Measurements from ENCODE around the gene COPS7B. TPM values are rescaled to one million over a fixed set of nuclear protein-coding genes. Genes with fewer than 3 reads are reported as not detected.

Gene COPS7B
- total RNA-seq, 4 donors from 2014 or later: 19.1 to 31.8 (median 24.4) TPM

DNA sequence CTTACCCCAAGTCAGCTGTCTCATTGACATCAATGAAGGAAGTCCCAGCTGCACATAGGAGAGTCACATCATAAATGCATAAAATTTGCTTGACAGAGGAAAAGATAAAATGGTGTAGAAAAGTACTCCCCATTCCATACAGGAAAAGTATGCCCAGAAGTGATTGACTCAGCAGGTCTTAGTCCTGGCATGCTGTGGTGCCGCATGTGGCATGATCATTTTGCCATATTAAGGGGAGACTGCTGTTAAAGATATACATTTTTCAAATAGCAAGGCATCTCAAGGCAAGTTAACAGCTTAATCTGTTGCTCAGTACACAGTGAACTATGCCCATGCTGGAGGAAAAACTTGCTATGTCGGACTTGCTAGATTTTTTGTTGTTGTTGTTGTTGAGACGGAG is 8.1 kb downstream of the COPS7B start:
- no peaks in the 10 kb centered on the region for H3K9me3 ChIP-seq
- no peaks in the 10 kb centered on the region for H3K4me1 ChIP-seq
- H3K27ac ChIP-seq: no peak overlapping the region
- TF ChIP-seq, protein P1, sequence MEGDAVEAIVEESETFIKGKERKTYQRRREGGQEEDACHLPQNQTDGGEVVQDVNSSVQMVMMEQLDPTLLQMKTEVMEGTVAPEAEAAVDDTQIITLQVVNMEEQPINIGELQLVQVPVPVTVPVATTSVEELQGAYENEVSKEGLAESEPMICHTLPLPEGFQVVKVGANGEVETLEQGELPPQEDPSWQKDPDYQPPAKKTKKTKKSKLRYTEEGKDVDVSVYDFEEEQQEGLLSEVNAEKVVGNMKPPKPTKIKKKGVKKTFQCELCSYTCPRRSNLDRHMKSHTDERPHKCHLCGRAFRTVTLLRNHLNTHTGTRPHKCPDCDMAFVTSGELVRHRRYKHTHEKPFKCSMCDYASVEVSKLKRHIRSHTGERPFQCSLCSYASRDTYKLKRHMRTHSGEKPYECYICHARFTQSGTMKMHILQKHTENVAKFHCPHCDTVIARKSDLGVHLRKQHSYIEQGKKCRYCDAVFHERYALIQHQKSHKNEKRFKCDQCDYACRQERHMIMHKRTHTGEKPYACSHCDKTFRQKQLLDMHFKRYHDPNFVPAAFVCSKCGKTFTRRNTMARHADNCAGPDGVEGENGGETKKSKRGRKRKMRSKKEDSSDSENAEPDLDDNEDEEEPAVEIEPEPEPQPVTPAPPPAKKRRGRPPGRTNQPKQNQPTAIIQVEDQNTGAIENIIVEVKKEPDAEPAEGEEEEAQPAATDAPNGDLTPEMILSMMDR (IDR thresholded peaks at IDR 0.05): no peak
- TF ChIP-seq POLR2A (IDR thresholded peaks at IDR 0.05): no peak
- intact Hi-C loops (cut with DNase I; ENCODE audit: low total_unique reads): no loop called here
- no peaks in the 10 kb centered on the region for H3K27me3 ChIP-seq
- DNase-seq: no peak
- H3K36me3 ChIP-seq: no peaks in the 10 kb centered on the region
- no peak overlapping the region for H3K4me3 ChIP-seq

DNA sequence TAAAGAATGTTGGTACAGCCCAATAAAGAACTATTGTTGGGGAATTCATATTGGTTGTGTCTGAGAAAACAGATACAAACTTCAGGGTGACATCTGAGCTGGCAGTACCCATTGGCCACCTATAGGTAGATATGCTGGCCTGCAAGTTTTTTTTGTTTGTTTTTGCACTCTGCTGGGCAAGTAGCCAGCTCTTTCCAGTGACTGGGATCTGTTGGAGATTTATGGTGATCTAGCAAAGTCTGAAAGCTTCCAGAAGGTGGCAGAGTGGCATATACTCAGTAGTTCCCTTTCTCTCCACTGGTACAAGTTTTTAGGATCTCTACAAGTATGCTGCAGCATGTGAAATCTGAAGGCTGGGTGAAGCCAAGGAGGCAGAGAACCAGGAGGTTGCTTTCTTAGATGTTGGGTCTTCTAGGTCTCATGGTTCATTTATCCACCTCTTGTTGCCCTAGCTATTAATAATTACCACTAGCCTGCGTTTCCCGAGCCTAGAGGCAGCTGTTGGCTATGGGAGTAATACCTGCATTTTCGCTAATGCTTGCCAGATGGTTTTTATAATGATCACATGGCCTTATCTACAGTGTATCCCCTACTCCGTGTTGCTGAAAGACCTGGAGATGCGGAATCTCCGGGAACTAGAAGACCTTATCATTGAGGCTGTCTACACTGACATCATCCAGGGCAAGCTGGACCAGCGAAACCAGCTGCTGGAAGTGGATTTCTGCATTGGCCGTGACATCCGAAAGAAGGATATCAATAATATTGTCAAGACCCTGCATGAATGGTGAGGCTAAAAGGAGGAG is 9.5 kb downstream of the COPS7B start:
- Histone ChIP-seq H3K27ac (no peak overlapping the region), H3K9me3 (no peaks in the 10 kb centered on the region), H3K36me3 (no peaks in the 10 kb centered on the region), H3K4me1 (no peaks in the 10 kb centered on the region), H3K27me3 (no peaks in the 10 kb centered on the region), H3K4me3 (no peak overlapping the region)
- DNase-seq: no peak
- TF ChIP-seq, protein P1 (IDR thresholded peaks at IDR 0.05): no peak
- TF ChIP-seq POLR2A (IDR thresholded peaks at IDR 0.05): no peak
- intact Hi-C loops (cut with DNase I; ENCODE audit: low total_unique reads): no loop called here

DNA sequence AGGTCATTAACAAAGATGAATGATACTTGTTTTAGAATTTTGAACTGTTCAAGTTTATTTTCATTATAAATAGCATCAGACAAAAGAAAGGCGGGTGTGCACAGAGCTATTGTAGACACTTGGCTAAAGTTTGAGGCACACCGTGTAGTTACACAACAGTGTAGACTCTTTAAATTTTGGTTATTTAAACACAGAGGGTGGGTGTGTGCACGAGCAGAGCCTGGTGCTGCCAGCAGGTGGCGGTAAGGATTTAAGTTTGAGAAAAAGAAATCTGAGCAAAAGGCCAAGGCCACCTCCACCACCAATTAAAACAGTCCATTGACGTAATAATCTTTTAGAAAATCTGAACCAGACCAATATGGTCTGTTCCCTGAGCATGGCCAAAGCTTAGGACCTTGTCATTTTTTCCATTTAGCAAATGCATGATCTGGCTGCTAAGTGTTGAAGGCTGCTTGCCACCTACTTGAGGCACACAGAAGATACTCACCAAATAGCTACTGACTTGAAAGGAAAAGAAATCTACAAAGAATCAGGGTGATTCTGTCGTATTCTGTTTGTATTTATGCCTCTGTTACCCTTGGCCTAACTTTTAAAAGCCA is 14.3 kb downstream of the COPS7B start:
- intact Hi-C loops (cut with DNase I; ENCODE audit: low total_unique reads): no loop called here
- no peaks in the 10 kb centered on the region for H3K4me1 ChIP-seq
- no peak for TF ChIP-seq POLR2A (IDR thresholded peaks at IDR 0.05)
- TF ChIP-seq, protein P1 (IDR thresholded peaks at IDR 0.05): peak in 3 of 4 experiments; percentile 4 to 13 (median 9)
- H3K4me3 ChIP-seq: no peak overlapping the region
- DNase-seq: no peak
- no peak overlapping the region for H3K27ac ChIP-seq
- no peaks in the 10 kb centered on the region for H3K9me3 ChIP-seq
- no peaks in the 10 kb centered on the region for H3K27me3 ChIP-seq
- H3K36me3 ChIP-seq: no peaks in the 10 kb centered on the region

DNA sequence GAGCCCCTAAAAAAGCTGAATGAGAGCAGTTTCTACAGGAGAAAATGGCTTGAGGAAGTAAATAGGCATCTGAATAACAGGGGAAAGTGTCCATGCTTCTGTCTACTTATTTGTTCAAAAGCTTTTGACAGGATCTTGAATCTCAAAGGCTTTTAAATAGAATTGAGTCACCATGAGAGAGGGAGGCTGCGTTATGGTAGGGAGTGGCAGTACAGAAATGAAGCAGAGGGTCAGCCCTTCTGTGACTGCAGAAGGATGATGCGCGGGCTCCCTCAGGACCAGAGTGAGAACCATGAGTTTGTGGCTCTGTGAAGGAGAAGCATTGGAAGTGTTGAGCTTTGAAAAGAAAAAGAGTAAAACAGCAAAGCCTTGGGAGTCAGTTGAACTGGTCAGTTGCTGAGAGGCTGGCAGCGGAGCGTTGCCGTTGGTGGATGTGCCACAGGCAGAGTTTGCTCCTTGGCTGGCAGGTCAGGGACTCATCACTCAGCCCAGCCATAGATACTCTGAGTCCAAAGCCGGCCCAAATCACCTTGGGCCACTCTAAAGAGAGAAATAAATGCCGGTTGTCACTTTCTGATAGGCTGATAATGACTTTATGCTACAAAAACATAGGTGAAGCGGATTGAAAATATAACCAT is 17.4 kb downstream of the COPS7B start:
- no peak overlapping the region for H3K4me3 ChIP-seq
- H3K27ac ChIP-seq: no peak overlapping the region
- H3K4me1 ChIP-seq: no peaks in the 10 kb centered on the region
- DNase-seq: no peak
- TF ChIP-seq, protein P1 (IDR thresholded peaks at IDR 0.05): no peak
- TF ChIP-seq POLR2A (IDR thresholded peaks at IDR 0.05): no peak
- H3K36me3 ChIP-seq: no peaks in the 10 kb centered on the region
- no peaks in the 10 kb centered on the region for H3K9me3 ChIP-seq
- intact Hi-C loops (cut with DNase I; ENCODE audit: low total_unique reads): no loop called here
- no peaks in the 10 kb centered on the region for H3K27me3 ChIP-seq

DNA sequence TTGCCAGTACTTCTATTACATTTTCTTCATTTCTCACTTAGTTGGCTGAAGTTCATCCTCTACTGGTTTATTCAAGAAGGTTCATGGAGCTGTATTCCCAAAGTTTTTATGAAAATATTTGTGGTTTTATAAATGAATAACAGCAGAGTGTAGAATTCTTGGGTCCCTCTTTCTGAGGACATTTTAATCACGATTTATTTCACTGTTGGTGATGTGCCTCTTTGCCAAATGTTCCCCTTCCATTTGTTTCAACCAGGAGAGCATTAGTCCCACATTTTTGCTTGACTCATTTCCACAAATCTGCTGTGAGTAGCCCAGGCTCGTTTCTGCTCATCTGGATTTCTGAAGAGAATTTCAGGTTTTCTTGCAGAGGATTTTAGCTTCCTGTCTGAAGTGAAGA is 20.8 kb downstream of the COPS7B start:
- DNase-seq: no peak
- Histone ChIP-seq H3K9me3 (no peaks in the 10 kb centered on the region), H3K27ac (no peak overlapping the region), H3K4me3 (no peak overlapping the region), H3K4me1 (no peaks in the 10 kb centered on the region), H3K36me3 (no peaks in the 10 kb centered on the region), H3K27me3 (no peaks in the 10 kb centered on the region)
- intact Hi-C loops (cut with DNase I; ENCODE audit: low total_unique reads): no loop called here
- no peak for TF ChIP-seq POLR2A (IDR thresholded peaks at IDR 0.05)
